ENCODE data around the gene GSAP. TPM values are rescaled to one million over a fixed set of nuclear protein-coding genes. Genes with fewer than 3 reads are reported as not detected.

Gene GSAP, protein sequence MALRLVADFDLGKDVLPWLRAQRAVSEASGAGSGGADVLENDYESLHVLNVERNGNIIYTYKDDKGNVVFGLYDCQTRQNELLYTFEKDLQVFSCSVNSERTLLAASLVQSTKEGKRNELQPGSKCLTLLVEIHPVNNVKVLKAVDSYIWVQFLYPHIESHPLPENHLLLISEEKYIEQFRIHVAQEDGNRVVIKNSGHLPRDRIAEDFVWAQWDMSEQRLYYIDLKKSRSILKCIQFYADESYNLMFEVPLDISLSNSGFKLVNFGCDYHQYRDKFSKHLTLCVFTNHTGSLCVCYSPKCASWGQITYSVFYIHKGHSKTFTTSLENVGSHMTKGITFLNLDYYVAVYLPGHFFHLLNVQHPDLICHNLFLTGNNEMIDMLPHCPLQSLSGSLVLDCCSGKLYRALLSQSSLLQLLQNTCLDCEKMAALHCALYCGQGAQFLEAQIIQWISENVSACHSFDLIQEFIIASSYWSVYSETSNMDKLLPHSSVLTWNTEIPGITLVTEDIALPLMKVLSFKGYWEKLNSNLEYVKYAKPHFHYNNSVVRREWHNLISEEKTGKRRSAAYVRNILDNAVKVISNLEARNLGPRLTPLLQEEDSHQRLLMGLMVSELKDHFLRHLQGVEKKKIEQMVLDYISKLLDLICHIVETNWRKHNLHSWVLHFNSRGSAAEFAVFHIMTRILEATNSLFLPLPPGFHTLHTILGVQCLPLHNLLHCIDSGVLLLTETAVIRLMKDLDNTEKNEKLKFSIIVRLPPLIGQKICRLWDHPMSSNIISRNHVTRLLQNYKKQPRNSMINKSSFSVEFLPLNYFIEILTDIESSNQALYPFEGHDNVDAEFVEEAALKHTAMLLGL
- total RNA-seq (2022; extraction: Qiagen RNA extraction): 2.9 to 3.5 TPM (median 3.1 TPM) in 5 replicates

DNA sequence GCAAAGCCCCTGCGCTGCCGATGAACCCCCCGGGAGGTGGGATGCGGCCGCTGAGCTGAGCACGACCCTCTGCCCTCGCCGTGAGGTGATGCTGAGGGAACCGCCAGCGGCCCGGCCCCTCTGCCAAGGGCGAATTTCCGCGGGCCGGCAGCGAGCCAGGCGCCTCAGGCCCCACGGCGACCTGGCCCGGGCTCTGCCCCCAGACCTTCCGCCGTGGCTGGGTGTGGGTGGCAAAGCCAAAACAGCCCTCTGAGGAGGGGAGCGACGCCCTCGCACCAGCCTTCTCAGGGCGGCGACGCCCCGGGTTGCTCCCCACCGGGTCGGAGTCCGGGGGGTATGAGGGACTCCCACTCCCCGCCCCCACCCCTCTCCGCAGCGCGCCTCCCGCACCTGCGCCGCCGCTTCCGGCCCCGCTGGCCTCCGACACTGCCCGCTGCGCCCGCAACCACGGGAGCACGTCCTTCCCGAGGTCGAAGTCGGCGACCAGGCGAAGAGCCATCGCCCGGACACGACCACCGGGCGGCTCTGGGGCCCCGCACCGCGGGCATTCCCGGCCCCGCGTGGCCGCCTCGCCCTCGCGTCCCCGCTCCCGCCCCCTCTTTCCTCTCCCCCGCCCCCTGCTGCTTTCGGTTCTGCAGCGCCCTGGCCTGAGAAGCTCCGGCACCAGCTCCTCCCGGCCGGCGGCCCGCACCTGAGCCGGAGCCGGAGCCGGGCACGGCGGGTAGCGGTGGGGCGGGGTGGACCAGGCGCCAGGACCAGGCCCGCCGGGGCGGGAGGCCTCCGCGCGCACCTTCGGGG lies at the start of gene GSAP:
Gene GSAP (minus strand): TSS at position 527 of the 798 bp plus-strand sequence. CDS start 28 bp downstream, at position 499.

Other genes starting within 250 kb of the GSAP start
- gene FGL2, start 216.5 kb downstream of the GSAP start, total RNA-seq (2022; extraction: Qiagen RNA extraction): not detected in 5 replicates
- gene PTPN12, start 120.9 kb upstream of the GSAP start, total RNA-seq (2022; extraction: Qiagen RNA extraction): 60.3 to 98.5 TPM (median 66.5 TPM) in 5 replicates